HG03432 (cell line): ENCODE measurements around the gene MTX1.
"Not testable (repeated sequence)": the region's sequence is repeated elsewhere in the genome, so short reads cannot be mapped to it uniquely, and the experiment has no call there.

ENCODE experiments used
- ATAC-seq: cut with Tn5 transposase; IDR thresholded peaks from one replicate; pipeline ENCODE4 v1.9.1; 2021; ENCODE audit warnings: mild to moderate bottlenecking, moderate library complexity; ENCODE audit not compliant: unreplicated experiment

Gene MTX1

DNA sequence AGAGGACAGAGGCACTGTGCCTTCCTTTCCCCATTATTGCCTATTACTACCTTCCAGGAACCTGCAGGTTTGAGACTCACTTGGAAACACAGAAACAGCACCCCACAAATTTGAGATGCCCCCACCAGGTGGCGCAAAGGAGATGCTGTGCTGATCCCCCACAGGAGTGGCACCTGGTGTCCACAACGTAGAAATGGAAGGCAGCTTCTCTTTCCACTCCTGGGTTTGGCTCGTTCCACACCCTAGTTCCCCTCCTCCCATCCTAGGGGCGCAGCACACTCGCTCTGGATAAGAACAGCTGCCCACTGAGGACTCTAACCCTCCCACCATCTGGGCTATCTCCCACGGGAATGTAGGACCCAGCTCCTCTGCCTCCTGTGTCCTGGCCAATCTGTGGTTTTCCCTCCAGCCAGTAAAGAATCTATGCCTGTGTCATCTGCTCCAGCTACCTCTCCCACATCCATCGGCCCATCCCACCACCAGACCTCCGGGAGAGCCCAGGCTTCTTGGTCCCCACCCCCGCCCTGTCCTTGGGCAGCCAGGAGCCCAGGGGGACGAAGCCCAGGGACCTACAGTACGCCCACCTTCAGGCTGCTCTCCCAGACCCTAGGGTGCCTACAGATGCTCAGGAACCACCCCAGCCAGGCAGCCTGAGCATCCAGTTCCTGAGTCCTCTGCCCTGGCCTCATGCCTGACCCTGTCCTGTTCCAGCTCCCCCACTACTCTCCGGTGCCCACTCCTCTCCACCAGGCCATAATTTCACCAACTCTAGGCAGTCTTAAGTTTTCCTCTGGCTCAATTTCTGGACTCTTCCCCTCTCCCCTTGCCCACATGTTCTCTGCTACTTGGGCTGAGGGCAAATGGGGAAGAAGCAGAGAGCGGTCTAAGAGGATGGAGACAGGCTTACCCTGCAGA lies 1.3 kb upstream of the MTX1 start:
- ATAC-seq: no peak

DNA sequence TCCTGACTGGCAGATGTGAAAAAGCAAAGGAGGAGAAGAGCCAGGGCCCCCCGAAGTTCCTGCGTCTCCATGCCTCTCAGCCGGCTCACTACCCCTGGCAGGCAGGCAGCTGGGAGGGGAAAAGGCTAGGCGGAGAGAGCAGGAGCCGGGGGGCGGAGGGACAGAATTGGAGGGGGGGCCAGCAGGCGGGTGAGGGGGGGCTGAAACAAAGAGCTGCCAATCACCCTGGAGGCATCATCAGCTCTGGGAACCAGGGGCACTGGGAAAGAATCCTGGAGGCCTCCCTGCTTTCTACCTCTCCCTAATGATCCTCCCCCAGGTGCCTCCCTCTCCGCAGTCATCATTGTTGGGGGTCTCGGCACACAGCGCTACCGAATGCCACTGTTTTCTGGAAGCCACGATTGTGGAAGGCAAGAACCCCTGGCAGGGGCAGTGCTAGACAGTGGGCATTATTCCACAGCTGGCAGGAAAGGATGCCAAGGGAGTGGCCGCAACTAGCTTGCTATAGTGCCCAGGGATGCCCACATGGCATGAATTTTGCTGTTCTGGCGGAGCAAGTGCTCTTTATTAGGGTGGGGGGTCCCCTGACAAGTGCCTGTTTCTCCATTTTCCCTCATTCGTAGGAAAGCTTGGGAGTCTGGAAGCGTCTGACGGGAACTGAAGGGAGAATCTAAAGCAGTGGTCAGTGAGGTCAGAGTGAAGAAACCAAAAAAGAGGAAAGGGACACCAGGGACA lies 522 bp upstream of the MTX1 start, which contains the start of gene THBS3:
Gene THBS3, minus strand, starts transcription at position 92 of the 735 bp plus-strand sequence. Its CDS starts 21 bp downstream, at position 71.
- no peak for ATAC-seq

DNA sequence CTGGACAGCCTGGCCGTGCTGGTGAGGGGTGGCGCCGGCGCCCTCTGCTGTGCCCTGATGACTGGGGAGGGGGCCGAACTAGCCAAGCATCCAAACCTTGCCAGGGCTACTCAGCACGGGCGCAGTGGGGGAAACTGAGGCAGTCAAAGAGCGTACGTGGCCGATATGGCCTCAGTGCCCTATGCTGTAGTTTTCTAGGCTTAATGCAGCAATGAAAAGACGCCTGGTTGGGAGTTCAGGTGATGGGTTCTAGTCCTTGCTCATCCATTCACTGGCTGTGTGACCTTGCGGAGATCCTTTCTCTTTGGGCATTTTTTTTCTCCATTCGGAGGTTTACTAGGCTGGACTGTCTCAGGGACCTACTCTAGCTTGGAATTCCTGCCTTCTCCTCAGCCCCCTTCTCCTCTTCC lies 822 bp downstream of the MTX1 start:
- no peak for ATAC-seq

DNA sequence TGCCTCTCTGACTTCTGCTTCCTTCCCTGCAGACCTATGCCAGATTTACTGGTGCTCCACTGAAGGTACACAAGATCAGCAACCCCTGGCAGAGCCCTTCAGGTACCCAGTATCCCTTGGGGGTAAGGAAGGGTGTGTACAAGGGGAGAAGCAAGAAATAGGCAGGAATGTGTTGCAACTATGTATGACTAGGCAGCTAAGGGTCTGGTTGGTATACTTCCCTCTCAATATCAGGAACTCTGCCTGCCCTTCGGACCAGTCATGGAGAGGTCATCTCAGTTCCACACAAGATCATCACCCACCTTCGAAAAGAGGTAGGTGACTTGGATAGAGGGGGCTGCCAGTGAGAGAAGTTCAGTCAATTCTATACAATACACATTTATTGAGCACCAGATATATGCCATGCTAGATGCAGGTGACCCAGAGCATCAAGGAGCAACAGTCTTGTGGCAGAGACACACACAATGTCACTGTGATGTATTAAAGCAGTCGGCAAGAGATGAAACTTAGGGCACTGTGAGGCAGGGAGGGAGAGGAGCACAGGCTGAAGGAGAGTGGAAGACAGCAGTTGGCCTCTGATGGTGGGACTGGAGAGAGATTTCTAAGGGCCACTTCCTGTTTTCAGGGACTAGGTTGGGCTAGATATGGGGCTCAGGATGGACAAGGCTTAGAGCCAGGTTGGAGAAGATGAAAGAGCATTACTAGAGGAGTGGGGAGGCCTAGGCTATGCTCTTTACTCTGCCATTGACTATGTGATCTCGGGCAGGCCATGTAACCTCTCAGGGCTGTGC lies 2.0 kb downstream of the MTX1 start:
- ATAC-seq: no peak

DNA sequence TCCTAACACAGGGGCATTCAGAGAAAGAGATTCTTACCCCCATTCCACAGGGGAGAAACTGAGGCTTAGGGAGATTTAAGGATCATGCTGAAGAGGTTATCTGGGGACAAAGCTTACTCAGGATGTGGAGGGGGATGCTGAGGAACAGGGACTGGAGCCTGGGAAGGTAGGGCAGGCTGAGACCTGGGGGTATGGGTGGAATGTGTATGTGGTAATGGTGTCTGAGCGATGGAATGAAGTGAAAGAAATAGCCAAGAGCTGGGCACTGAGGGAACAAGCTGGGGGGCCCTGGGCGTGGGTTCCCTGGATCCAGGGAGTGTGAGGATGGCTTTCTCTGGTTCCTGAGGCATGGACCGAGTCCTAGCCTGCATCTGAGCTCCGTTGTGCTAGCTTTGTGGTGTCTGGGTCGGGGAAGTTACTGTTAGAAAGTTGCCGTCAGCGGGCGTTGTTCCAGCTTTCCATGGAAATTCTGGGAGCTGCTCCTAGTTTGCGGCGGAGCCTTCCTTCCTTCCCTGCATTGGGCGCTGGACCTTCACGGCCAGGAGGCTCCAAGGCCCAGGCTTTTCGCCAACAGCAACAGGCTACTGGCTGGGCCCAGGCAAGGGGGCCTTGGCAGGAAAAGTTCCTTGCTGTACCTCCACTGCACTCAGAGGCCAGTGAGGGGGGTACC lies 3.0 kb downstream of the MTX1 start:
- ATAC-seq: not testable (repeated sequence)

DNA sequence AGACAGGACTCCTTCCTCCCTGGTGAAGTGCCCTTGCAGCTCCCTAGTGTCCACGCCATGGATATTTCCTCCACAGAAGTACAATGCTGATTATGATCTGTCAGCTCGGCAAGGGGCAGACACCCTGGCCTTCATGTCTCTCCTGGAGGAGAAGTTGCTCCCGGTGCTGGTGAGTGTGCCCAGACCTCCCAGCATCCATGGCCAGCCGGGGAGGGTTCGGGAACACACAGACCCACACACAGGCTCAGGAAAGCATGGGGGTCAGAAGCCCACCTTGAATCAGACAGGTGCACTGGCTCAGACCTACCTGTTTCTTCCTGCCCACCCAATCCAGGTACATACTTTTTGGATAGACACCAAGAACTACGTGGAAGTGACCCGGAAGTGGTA lies 3.6 kb downstream of the MTX1 start:
- ATAC-seq: not testable (repeated sequence)

DNA sequence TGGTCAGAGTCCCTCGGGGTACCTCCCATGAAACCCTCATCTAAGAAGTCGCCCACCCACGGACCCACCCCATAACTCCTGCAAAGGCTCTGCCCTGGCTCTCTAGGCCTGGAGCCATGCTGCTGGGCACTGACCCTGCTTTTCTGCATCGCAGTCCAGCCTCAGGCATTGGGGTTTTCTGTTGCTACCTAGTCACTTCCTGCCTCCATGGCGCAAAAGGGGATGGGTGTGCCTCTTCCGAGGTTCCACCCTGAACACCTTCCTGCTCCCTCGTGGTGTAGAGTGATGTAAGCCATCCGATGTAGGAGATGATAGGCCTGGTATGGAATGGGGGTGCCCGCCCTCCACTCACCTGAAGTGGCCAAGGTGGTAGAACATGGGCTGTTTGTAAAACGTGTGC lies 6.2 kb downstream of the MTX1 start:
- not testable (repeated sequence) for ATAC-seq

DNA sequence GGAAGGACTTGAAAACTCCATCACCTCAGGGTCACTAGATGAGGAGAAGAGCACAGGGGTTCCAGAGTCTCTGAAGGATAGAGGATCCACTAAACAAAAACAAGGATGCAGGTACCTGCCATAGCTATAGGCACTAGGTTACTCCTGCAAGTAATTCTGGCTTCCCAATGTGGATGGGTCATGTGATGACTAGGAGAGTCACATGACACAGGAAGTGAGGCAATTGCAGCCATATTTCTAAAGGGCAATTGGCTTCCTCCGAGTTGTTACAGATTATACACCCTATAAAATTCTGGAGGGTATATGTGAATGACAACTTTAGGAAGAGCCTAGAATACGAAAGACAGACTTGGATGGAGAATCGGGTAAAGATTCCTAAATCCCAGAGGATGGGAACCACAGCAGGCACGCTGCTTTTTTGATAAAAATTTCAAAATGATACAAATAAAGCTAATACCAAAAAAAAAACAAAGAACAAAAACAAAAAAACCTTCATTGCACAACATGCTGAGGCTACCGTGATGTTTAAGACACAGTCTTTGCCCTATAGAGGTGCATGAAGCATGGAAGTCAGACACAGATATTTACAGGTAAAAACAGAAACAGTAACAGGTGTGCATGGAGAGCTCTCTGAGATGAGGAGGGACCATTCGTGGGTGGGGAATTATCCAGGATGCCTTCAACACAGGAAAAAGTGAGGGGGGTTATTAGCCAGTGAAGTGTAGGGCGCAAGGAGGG lies 10.5 kb downstream of the MTX1 start:
- ATAC-seq: no peak

DNA sequence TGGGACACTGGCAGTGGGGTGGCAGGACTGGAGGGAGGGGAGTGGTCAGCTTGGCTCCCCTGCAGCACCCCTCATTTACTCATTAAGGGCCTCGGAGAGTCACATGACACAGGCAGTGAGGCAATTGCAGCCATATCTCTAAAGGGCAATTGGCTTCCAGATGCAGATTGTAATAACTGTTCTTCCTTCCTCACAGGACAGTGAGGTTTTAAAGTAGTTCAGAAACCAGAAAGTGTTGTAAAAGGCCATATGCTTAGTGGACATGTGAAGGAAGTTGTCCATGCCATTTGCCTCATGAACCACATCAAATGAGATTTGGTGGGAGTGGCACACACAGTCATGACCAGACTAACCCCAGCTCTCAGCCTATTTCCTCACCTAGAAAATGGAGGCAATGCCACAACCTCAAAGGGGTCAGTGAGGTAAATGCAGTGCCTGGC lies 11.1 kb downstream of the MTX1 start:
- ATAC-seq: no peak

DNA sequence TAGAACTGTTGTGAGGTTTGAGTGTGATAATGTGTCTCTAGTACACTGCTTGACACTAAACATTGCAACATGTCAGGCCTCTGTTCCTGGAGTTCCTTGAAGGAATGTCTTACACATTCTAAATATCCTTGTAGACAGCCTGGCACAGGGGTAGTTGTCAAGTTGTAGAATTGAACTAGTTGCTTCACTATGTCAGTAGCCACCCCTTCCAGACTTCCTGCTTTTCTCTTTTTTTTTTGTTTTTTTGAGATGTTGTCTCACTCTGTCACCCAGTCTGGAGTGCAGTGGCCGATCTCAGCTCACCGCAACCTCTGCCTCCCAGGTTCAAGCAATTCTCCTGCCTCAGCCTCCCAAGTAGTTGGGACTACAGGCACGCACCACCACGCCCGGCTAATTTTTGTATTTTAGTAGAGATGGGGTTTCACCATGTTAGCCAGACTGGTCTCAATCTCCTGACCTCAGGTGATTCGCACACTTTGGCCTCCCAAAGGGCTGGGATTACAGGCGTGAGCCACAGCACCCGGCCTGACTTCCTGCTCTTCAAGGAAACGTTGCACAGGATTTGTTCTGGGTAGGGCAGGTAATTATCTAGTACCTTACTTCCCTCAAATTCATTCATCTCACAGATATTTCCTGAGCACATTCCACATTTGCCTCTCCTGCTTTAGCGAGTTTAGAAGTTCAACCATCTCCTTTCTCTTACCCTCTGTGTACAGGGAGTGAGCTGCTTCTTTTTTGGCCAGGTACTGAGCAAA lies 11.9 kb downstream of the MTX1 start:
- not testable (repeated sequence) for ATAC-seq

DNA sequence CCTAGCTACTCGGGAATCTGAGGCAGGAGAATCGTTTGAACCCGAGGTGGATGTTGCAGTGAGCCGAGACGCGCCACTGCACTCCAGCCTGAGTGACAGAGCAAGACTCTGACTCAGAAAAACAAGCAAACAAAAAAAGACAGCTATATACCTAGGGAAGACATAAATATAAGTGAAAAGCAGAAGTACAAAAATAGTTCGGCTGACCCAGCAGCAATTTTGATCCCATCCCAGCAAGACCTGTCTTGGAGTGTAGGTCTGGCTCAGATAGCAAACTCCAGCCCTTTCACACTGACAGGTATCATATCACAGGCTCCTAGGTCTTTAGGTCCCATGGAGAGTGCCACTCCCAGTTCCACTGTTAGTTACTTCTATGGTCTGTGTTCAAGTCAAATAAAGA lies 14.6 kb downstream of the MTX1 start:
- ATAC-seq: no peak

DNA sequence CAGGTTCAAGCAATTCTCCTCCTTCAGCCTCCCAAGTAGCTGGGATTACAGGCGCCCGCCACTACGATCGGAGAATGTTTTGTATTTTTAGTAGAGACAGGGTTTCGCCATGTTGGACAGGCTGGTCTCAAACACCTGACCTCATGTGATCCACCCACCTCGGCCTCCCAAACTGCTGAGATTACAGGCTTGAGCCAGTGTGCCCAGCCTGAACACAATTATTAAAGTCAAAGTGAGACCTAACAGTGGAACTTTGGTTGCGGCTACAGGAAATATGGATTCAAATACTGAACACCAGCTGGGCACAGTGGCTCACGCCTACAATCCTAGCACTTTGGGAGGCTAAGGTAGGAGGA lies 16.9 kb downstream of the MTX1 start:
- ATAC-seq: not testable (repeated sequence)

DNA sequence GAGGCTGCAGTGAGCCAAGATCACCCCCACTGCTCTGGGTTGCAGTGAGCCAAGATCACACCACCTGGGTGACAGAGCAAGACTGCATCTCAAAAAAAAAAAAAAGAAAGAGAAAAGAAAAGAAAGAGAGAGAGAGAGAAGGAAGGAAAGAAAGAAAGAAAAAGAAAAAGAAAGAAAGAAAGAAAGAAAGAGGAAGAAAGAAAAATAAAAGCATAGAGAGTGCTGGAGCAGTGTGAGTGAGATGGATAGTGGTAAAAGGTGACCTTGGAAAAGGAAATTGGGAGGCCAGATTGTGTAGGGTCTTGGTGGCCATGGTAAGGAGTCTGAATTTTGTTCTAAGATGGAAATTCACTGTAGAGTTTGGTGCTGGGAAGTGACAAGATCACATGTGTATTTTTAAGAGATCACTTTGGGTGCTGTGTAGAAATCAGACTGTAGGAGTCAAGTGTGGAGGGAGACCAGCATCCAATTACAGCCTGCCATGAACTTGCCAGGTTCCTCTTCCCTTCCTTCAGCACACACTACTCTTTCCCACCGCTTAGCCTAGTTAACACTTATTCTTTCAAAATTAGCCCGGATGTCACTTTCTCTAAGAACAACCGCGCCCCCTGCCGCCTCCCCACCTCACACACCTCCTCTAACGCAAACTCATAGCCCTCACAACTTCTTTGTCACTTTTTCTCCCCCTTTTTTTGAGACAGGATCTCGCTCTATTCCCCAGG lies 17.9 kb downstream of the MTX1 start:
- ATAC-seq: peak; percentile 33

DNA sequence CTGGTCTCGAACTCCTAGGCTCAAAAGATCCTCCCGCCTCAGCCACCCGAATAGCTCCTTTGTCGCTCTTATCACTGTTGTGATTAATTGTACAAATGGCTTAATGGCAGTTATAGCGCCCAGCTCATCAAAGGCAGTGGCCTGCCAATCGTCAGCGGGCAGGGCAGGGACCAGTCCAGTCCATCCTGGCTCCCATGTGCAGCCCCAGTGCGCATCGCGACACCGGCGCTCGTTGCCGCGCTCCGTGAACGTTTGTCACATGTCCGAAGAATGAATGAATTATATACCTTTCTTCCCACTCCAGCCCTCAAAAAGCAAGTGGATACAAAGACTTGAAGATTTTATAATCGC lies 18.4 kb downstream of the MTX1 start:
- ATAC-seq: peak; percentile 29

DNA sequence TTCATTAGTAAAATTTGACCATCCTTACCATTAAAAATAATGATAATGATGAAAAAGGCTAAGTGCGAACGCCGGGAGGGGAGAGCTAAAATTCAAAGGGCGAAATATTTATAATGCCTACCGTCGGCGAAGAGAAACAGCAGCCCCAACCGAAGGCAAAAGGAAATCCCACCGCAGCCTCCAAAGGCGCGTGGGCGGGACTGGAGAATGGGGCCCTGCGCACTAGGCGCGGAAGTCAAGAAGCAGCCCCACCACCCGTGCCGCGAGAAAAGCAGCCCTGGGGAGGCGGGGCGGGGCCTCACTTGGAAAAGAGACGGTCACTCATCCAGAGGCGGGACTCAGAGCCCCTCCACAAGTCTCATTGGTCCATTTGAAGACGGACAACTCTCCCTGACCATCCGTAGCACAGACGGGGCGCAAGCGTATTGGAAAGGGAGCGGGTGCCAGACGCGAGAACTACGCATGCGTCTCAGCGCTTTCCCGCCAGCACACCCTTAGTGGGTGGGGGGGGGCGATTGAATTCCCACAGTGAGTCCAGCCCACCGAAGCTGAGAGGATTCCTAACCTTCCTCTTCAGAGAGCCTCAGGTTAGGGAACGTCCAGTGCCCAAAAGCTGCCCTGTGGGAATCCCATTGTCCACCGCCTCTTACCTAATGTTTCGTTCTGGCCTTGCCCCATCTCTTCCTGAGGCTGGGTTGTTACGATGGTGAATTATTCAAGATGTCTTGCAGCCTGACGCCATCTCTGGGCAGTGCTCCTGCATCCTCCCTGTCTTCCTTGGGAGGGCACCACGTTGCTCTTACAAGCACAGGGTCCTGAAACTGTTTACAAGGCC lies 19.0 kb downstream of the MTX1 start:
- ATAC-seq: peak; percentile 88

DNA sequence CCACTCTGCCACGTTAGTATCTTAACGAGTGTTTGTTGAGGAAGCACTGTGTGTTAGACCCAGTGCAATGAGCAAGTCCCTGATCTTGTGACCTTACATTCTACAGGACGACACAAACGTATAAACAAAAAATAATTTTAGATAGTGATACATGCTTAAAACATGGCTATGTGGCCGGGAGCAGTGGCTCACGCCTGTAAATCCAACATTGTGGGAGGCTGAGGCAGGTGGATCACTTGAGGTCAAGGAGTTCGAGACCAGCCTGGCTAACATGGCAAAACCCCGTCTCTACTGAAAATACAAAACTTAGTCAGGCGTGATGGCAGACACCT lies 19.6 kb downstream of the MTX1 start:
- ATAC-seq: no peak

DNA sequence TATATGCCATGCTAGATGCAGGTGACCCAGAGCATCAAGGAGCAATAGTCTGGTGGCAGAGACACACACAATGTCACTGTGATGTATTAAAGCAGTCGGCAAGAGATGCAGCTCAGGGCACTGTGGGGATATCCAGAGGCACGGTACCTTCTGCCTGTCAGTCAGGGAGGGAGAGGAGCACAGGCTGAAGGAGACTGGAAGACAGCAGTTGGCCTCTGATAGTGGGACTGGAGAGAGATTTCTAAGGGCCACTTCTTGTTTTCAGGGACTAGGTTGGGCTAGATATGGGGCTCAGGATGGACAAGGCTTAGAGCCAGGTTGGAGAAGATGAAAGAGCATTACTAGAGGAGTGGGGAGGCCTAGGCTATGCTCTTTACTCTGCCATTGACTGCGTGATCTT lies 22.8 kb downstream of the MTX1 start:
- ATAC-seq: not testable (repeated sequence)
